Bone marrow (tissue), 2 donors: Measurements from ENCODE around the gene CR1L.
"Not testable (repeated sequence)": the region's sequence is repeated elsewhere in the genome, so short reads cannot be mapped to it uniquely, and the experiment has no call there.

Experiments
- DNase-seq, 2 donors: peaks; one replicate each; lab custom pipeline; 2025; lab: John Stamatoyannopoulos, UW

The CR1L gene

GRCh38 chr1:207646171-207646570 lies 1.2 kb downstream of the CR1L start:
- DNase-seq = no peak

GRCh38 chr1:207646944-207647579 lies 2.1 kb downstream of the CR1L start:
- DNase-seq = no peak

- no peak for DNase-seq
These were observed 2.9 kb downstream of the CR1L start for GRCh38 chr1:207647671-207648333.

GRCh38 chr1:207648334-207649209 lies 3.6 kb downstream of the CR1L start:
- DNase-seq = no peak

- DNase-seq = no peak
These were observed 4.3 kb downstream of the CR1L start for GRCh38 chr1:207649210-207649753.

GRCh38 chr1:207649865-207650580 lies 5.1 kb downstream of the CR1L start:
- DNase-seq = no peak

GRCh38 chr1:207651583-207651982 lies 6.7 kb downstream of the CR1L start:
- no peak for DNase-seq

- no peak for DNase-seq
These were observed 9.4 kb downstream of the CR1L start for GRCh38 chr1:207654320-207654719.

- DNase-seq = no peak
These were observed 13.5 kb downstream of the CR1L start for GRCh38 chr1:207658408-207658807.

- DNase-seq = no peak
These were observed 14.1 kb downstream of the CR1L start for GRCh38 chr1:207658904-207659485.

- DNase-seq = no peak
These were observed 14.7 kb downstream of the CR1L start for GRCh38 chr1:207659545-207660153.

GRCh38 chr1:207661420-207661819 lies 16.5 kb downstream of the CR1L start:
- not testable (repeated sequence) for DNase-seq

GRCh38 chr1:207666342-207666741 lies 21.4 kb downstream of the CR1L start:
- DNase-seq = no peak

- DNase-seq = no peak
These were observed 24.6 kb downstream of the CR1L start for GRCh38 chr1:207669528-207670009.

GRCh38 chr1:207670192-207670591 lies 25.3 kb downstream of the CR1L start:
- DNase-seq = no peak

- DNase-seq = no peak
These were observed 26.1 kb downstream of the CR1L start for GRCh38 chr1:207670997-207671396.

GRCh38 chr1:207672522-207673130 lies 27.7 kb downstream of the CR1L start:
- DNase-seq = no peak

- no peak for DNase-seq
These were observed 28.5 kb downstream of the CR1L start for GRCh38 chr1:207673399-207673798.

GRCh38 chr1:207676153-207676552 lies 31.2 kb downstream of the CR1L start:
- DNase-seq = no peak

- not testable (repeated sequence) for DNase-seq
These were observed 35.9 kb downstream of the CR1L start for GRCh38 chr1:207680590-207681388.
